ENCODE measurements around the gene MOGAT3. TPM values are rescaled to one million over a fixed set of nuclear protein-coding genes. Genes with fewer than 3 reads are reported as not detected.
A peak's percentile ranks its signal among the peaks of the same experiment; 100 is the strongest.

The MOGAT3 gene
- total and polyA plus RNA-seq, 2 experiments from 2014 or later = 0.44 TPM; not detected in 1

- TF ChIP-seq ZNF462 (CRISPR knock-in tag; IDR thresholded peaks at IDR 0.05) = no peak
- TF ChIP-seq NANOG (IDR thresholded peaks at IDR 0.05; ENCODE audit: borderline replicate concordance) = no peak
Measured at GRCh38 chr7:101198476-101198875, 2.4 kb downstream of the MOGAT3 start (continued).

- Mint-ChIP-seq H3K36me3 (ENCODE audit: low read depth) (no peaks in the 10 kb centered on the region), H3K27ac (no peak overlapping the region)
- peaks cover 16% of the 10 kb centered on the region for H3K4me1 ChIP-seq (ENCODE audit: insufficient read depth)
Measured at GRCh38 chr7:101197991-101198390, 2.8 kb downstream of the MOGAT3 start.

DNA sequence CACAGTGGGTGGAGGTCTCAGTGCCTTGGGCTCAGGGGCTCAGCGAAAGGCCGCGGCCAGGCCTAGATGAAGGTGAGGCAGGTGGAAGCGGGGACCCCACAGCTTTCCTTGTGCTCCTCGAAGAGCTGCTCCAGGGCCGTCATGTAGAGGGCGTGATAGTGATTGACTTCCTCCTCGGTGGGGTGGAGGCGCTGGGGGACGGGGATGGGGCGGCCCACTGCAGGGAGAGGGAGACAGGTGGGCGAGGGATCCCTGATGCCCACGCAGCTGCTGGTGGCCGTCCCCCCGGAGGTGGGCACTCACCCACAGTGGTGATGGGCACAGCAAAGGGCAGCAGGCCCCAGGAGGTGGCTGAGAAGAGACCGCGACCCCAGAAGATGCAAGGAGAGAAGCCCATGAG lies 5.0 kb downstream of the MOGAT3 start:
- H3K4me1 ChIP-seq (ENCODE audit: insufficient read depth) = peaks cover 10% of the 10 kb centered on the region
- Mint-ChIP-seq H3K27me3 (ENCODE audit: insufficient read depth, low read depth, poor library complexity) (peaks cover 12% of the 10 kb centered on the region), H3K9me3 (peaks cover 5% of the 10 kb centered on the region; the same call in 2 of the 3 replicates), H3K36me3 (ENCODE audit: low read depth) (no peaks in the 10 kb centered on the region), H3K27ac (no peak overlapping the region), H3K4me1 (peaks cover 13% of the 10 kb centered on the region), H3K4me3 (no peak overlapping the region)
- no peak overlapping the region for H3K27ac ChIP-seq (ENCODE audit: low read depth)
- H3K9me2 ChIP-seq (ENCODE audit: insufficient read depth) = no peaks in the 10 kb centered on the region
- H3F3A ChIP-seq (replicated peaks; ENCODE audit: low read depth) = peaks cover 4% of the 10 kb centered on the region; the same call in 1 of the 2 replicates
- no peaks in the 10 kb centered on the region for H4K20me1 ChIP-seq (replicated peaks; ENCODE audit: insufficient read depth)
- H3K36me3 ChIP-seq (ENCODE audit: insufficient read depth) = no peaks in the 10 kb centered on the region
- TF ChIP-seq, protein P1, sequence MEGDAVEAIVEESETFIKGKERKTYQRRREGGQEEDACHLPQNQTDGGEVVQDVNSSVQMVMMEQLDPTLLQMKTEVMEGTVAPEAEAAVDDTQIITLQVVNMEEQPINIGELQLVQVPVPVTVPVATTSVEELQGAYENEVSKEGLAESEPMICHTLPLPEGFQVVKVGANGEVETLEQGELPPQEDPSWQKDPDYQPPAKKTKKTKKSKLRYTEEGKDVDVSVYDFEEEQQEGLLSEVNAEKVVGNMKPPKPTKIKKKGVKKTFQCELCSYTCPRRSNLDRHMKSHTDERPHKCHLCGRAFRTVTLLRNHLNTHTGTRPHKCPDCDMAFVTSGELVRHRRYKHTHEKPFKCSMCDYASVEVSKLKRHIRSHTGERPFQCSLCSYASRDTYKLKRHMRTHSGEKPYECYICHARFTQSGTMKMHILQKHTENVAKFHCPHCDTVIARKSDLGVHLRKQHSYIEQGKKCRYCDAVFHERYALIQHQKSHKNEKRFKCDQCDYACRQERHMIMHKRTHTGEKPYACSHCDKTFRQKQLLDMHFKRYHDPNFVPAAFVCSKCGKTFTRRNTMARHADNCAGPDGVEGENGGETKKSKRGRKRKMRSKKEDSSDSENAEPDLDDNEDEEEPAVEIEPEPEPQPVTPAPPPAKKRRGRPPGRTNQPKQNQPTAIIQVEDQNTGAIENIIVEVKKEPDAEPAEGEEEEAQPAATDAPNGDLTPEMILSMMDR (conservative IDR thresholded peaks at IDR 0.05; ENCODE audit: low read depth in 2 of 2) = peak in 1 of 2 experiments; percentile 18; a peak in 1 of 4 replicates
- TF ChIP-seq, protein P2, sequence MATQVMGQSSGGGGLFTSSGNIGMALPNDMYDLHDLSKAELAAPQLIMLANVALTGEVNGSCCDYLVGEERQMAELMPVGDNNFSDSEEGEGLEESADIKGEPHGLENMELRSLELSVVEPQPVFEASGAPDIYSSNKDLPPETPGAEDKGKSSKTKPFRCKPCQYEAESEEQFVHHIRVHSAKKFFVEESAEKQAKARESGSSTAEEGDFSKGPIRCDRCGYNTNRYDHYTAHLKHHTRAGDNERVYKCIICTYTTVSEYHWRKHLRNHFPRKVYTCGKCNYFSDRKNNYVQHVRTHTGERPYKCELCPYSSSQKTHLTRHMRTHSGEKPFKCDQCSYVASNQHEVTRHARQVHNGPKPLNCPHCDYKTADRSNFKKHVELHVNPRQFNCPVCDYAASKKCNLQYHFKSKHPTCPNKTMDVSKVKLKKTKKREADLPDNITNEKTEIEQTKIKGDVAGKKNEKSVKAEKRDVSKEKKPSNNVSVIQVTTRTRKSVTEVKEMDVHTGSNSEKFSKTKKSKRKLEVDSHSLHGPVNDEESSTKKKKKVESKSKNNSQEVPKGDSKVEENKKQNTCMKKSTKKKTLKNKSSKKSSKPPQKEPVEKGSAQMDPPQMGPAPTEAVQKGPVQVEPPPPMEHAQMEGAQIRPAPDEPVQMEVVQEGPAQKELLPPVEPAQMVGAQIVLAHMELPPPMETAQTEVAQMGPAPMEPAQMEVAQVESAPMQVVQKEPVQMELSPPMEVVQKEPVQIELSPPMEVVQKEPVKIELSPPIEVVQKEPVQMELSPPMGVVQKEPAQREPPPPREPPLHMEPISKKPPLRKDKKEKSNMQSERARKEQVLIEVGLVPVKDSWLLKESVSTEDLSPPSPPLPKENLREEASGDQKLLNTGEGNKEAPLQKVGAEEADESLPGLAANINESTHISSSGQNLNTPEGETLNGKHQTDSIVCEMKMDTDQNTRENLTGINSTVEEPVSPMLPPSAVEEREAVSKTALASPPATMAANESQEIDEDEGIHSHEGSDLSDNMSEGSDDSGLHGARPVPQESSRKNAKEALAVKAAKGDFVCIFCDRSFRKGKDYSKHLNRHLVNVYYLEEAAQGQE (IDR thresholded peaks at IDR 0.05; ENCODE audit: unreplicated experiment) = no peak
- no peak for TF ChIP-seq STAT1 (IDR thresholded peaks at IDR 0.05; ENCODE audit: unreplicated experiment)
- ATAC-seq = no peak
- H2AFZ ChIP-seq = no peak overlapping the region
- peaks cover 7% of the 10 kb centered on the region; the same call in 1 of the 2 replicates for H3K27me3 ChIP-seq (ENCODE audit: insufficient read depth)
- H3K79me2 ChIP-seq (replicated peaks; ENCODE audit: insufficient read depth) = no peaks in the 10 kb centered on the region
- H3K4me3 ChIP-seq = no peak overlapping the region
- H3K4me2 ChIP-seq = no peak overlapping the region
- no peak for DNase-seq (ENCODE audit: low spot score)

More at GRCh38 chr7:101197991-101198390, 2.8 kb downstream of the MOGAT3 start:
- H3K9me2 ChIP-seq (ENCODE audit: insufficient read depth) = no peaks in the 10 kb centered on the region
- no peak overlapping the region for H3K4me3 Mint-ChIP-seq
- peaks cover 18% of the 10 kb centered on the region for H3K4me1 Mint-ChIP-seq
- H3K9me3 Mint-ChIP-seq = no peaks in the 10 kb centered on the region
- no peak overlapping the region for H3K4me3 ChIP-seq
- peak overlapping the region; percentile 59 for H2AFZ ChIP-seq
- no peak for TF ChIP-seq CREB1 (CRISPR knock-in tag; IDR thresholded peaks at IDR 0.05; ENCODE audit: low read depth)
- no peak for TF ChIP-seq POLR2AphosphoS5 (IDR thresholded peaks at IDR 0.05; ENCODE audit: low read depth)
- no peaks in the 10 kb centered on the region for H3K36me3 ChIP-seq (ENCODE audit: insufficient read depth)
- H3F3A ChIP-seq (replicated peaks; ENCODE audit: low read depth) = peaks cover 9% of the 10 kb centered on the region
- ATAC-seq = no peak
- H3K4me2 ChIP-seq = no peak overlapping the region
- peaks cover 20% of the 10 kb centered on the region for H3K27me3 Mint-ChIP-seq (ENCODE audit: insufficient read depth, low read depth, poor library complexity)
- H3K27ac ChIP-seq (ENCODE audit: low read depth) = no peak overlapping the region
- peaks cover 25% of the 10 kb centered on the region for H3K27me3 ChIP-seq (ENCODE audit: insufficient read depth)
- peak; percentile 29 for DNase-seq (ENCODE audit: low spot score)
- no peaks in the 10 kb centered on the region for H4K20me1 ChIP-seq (replicated peaks; ENCODE audit: insufficient read depth)
- H3K79me2 ChIP-seq (replicated peaks; ENCODE audit: insufficient read depth) = no peaks in the 10 kb centered on the region
